OCI-LY7 (cell line): ENCODE data around the gene DNPH1.

Source experiments
- CTCF ChIP-seq: fragments of 200-600 bp; sonication (generic); conservative IDR thresholded peaks from 2 replicates; pipeline ENCODE4 v1.5.1; 2014; ENCODE audit warnings: mild to moderate bottlenecking, antibody characterized with exemption, low read length, moderate library complexity, mixed read lengths
- EZH2phosphoT487 ChIP-seq: fragments of 200-600 bp; sonication (generic); IDR thresholded peaks from 2 replicates; pipeline ENCODE4 v1.6.1; 2018; ENCODE audit warnings: low read depth, borderline replicate concordance, mild to moderate bottlenecking, mixed run types, antibody characterized with exemption, low read length, moderate library complexity, mixed read lengths

- TF ChIP-seq CTCF (no peak), EZH2phosphoT487 (no peak)
These were observed 33.6 kb upstream of the DNPH1 start for GRCh38 chr6:43262780-43263313.
